A673 (cell line): ENCODE data around the gene SAT1. TPM values are rescaled to one million over a fixed set of nuclear protein-coding genes. Genes with fewer than 3 reads are reported as not detected.

Experiments used
- BruUV-seq: library from RNA; stranded (reverse); fragments of 400-500 nt; replicated peaks from 2 replicates; lab custom pipeline; 2021; lab: Mats Ljungman, UMichigan
- CTCF ChIA-PET: fragments of 300-600 bp; sonication (Branson Sonifier 250); formaldehyde crosslinking; loops from one replicate; lab custom pipeline; 2022; ENCODE audit warnings: antibody characterized with exemption; lab: Charles Lee
- POLR2A ChIA-PET: fragments of 300-600 bp; sonication (Branson Sonifier 250); formaldehyde crosslinking; loops from one replicate; lab custom pipeline; 2022; ENCODE audit warnings: antibody characterized with exemption; ENCODE audit not compliant: low non-redundant PET; lab: Charles Lee
- DNase-seq: peaks from one replicate; pipeline ENCODE4 v3.0.0-alpha.2; 2015; ENCODE audit warnings: low spot score
- H3K27ac ChIP-seq: fragments of 200-600 bp; sonication (generic); 2 replicates; pipeline ENCODE4 v1.5.1; 2016; ENCODE audit warnings: mixed run types, low read depth, mild to moderate bottlenecking, mixed read lengths, antibody characterized with exemption, low read length; ENCODE audit not compliant: poor library complexity, severe bottlenecking
- H3K27me3 ChIP-seq: fragments of 200-600 bp; sonication (generic); replicated peaks from 2 replicates; pipeline ENCODE4 v1.6.1; 2017; ENCODE audit warnings: mixed run types, low read depth, mild to moderate bottlenecking, mixed read lengths, antibody characterized with exemption, low read length; ENCODE audit not compliant: insufficient read depth, poor library complexity
- H3K36me3 ChIP-seq: fragments of 200-600 bp; sonication (generic); 2 replicates; pipeline ENCODE4 v1.6.1; 2016; ENCODE audit warnings: mixed run types, mild to moderate bottlenecking, mixed read lengths, antibody characterized with exemption, low read length; ENCODE audit not compliant: insufficient read depth, poor library complexity, severe bottlenecking
- H3K4me1 ChIP-seq: fragments of 200-600 bp; sonication (generic); 2 replicates; pipeline ENCODE4 v1.6.1; 2017; ENCODE audit warnings: mixed run types, mild to moderate bottlenecking, mixed read lengths, antibody characterized with exemption, low read length; ENCODE audit not compliant: insufficient read depth, poor library complexity, severe bottlenecking
- H3K4me3 ChIP-seq: fragments of 200-600 bp; sonication (generic); 2 replicates; pipeline ENCODE4 v1.5.1; 2016; ENCODE audit warnings: low read depth, mixed run types, mild to moderate bottlenecking, mixed read lengths, low read length; ENCODE audit not compliant: poor library complexity, severe bottlenecking
- H3K9me3 ChIP-seq: fragments of 200-600 bp; sonication (generic); 2 replicates; pipeline ENCODE4 v1.6.1; 2016; ENCODE audit warnings: mixed run types, low read depth, mild to moderate bottlenecking, mixed read lengths, antibody characterized with exemption, low read length; ENCODE audit not compliant: poor library complexity, severe bottlenecking
- EZH2 ChIP-seq: fragments of 200-600 bp; sonication (generic); IDR thresholded peaks from 2 replicates; pipeline ENCODE4 v1.6.1; 2017; ENCODE audit warnings: borderline replicate concordance, low read depth, mild to moderate bottlenecking, mixed read lengths, antibody characterized with exemption, low read length; ENCODE audit not compliant: poor library complexity, severe bottlenecking
- intact Hi-C: fragments of 100-400 bp; cut with micrococcal nuclease; formaldehyde crosslinking; loops from one replicate; pipeline ENCODE4 v1.10.0; 2022; ENCODE audit not compliant: unreplicated experiment
- total RNA-seq: library from RNA; stranded (reverse); gene quantifications from 2 replicates; pipeline ENCODE4 v1.2.3, GENCODE V29; 2021
- TF ChIP-seq, protein P1 (sequence below): fragments of 300-800, 200-600 bp; sonication (generic); conservative IDR thresholded peaks from 2 replicates; pipeline ENCODE4 v1.5.1; 2017; ENCODE audit warnings: low read depth, mild to moderate bottlenecking, antibody characterized with exemption, low read length, moderate library complexity, mixed read lengths

Gene SAT1
- total RNA-seq, 1 experiment from 2014 or later: 21.6 TPM

- ChIA-PET CTCF (no interaction called here), POLR2A (no interaction called here)
- no peak overlapping the region for H3K4me3 ChIP-seq
- no peak for DNase-seq
- no peak overlapping the region for H3K27ac ChIP-seq
- TF ChIP-seq EZH2: no peak
- TF ChIP-seq, protein P1, sequence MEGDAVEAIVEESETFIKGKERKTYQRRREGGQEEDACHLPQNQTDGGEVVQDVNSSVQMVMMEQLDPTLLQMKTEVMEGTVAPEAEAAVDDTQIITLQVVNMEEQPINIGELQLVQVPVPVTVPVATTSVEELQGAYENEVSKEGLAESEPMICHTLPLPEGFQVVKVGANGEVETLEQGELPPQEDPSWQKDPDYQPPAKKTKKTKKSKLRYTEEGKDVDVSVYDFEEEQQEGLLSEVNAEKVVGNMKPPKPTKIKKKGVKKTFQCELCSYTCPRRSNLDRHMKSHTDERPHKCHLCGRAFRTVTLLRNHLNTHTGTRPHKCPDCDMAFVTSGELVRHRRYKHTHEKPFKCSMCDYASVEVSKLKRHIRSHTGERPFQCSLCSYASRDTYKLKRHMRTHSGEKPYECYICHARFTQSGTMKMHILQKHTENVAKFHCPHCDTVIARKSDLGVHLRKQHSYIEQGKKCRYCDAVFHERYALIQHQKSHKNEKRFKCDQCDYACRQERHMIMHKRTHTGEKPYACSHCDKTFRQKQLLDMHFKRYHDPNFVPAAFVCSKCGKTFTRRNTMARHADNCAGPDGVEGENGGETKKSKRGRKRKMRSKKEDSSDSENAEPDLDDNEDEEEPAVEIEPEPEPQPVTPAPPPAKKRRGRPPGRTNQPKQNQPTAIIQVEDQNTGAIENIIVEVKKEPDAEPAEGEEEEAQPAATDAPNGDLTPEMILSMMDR: no peak
- H3K4me1 ChIP-seq: peaks cover 5% of the 10 kb centered on the region
- BruUV-seq: no TSS peak
- H3K27me3 ChIP-seq: no peaks in the 10 kb centered on the region
- H3K9me3 ChIP-seq: no peaks in the 10 kb centered on the region
- H3K36me3 ChIP-seq: no peaks in the 10 kb centered on the region
- intact Hi-C loops: no loop called here
Measured at GRCh38 chrX:23790155-23790497, 7.2 kb downstream of the SAT1 start.

- intact Hi-C loops: no loop called here
- no peaks in the 10 kb centered on the region for H3K27me3 ChIP-seq
- H3K36me3 ChIP-seq: no peaks in the 10 kb centered on the region
- H3K4me3 ChIP-seq: no peak overlapping the region
- POLR2A ChIA-PET: interaction anchor here (0.6 kb wide), 1 partner anchor 47 kb away, joined by 3 read pairs; no protein-coding TSS in a partner anchor
- peak; percentile 83 for DNase-seq
- no peak overlapping the region for H3K27ac ChIP-seq
- CTCF ChIA-PET: no interaction called here
- peaks cover 5% of the 10 kb centered on the region for H3K4me1 ChIP-seq
- BruUV-seq: no TSS peak
- no peaks in the 10 kb centered on the region for H3K9me3 ChIP-seq
- TF ChIP-seq EZH2: no peak
- TF ChIP-seq, protein P1: no peak
Measured at GRCh38 chrX:23792861-23793553, 10.0 kb downstream of the SAT1 start.

DNA sequence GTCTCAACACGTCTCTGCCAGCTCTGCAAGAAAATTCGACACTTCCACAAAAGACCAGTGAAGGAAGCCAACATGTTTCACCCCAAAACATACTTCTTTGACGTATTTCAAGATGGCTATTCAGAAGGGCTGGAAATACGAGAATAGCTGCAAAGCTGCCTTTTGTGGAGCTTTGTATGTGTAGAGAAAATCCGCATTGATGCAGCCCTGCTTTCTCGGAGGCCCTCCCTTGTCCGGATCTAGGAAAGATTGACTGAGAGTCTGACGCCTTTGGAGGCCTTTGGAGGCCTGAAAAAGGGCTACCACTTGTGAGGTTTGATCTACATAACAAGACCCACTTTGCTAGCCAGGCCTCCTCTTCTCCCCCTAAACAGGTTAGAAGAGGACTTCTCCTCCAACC is 12.2 kb downstream of the SAT1 start:
- Histone ChIP-seq H3K9me3 (no peaks in the 10 kb centered on the region), H3K27me3 (no peaks in the 10 kb centered on the region), H3K4me3 (no peak overlapping the region), H3K27ac (no peak overlapping the region), H3K4me1 (peaks cover 11% of the 10 kb centered on the region), H3K36me3 (no peaks in the 10 kb centered on the region)
- no peak for DNase-seq
- intact Hi-C loops: no loop called here
- ChIA-PET POLR2A (no interaction called here), CTCF (no interaction called here)
- TF ChIP-seq EZH2: no peak
- TF ChIP-seq, protein P1: no peak
- BruUV-seq: no TSS peak
